Measurements from ENCODE around the gene USP9X.
"Not testable (repeated sequence)": the region's sequence is repeated elsewhere in the genome, so short reads cannot be mapped to it uniquely, and the experiment has no call there.

The USP9X gene

GRCh38 chrX:41084893-41085511, at the start of gene USP9X:
USP9X (plus strand) TSS chrX:41085445; CDS start chrX:41123629, 38,184 bp downstream.
- Mint-ChIP-seq H3K36me3 (ENCODE audit: low read depth) (peaks cover 6% of the 10 kb centered on the region), H3K9me3 (no peaks in the 10 kb centered on the region), H3K27ac (peak within 1 kb of the TSS; percentile 100), H3K27me3 (ENCODE audit: low read depth) (no peaks in the 10 kb centered on the region), H3K4me3 (peak within 1 kb of the TSS; percentile 91), H3K4me1 (ENCODE audit: low read depth) (peaks cover 19% of the 10 kb centered on the region)

- Mint-ChIP-seq H3K27me3 (ENCODE audit: low read depth) (no peaks in the 10 kb centered on the region), H3K27ac (no peak overlapping the region), H3K9me3 (no peaks in the 10 kb centered on the region), H3K36me3 (ENCODE audit: low read depth) (no peaks in the 10 kb centered on the region), H3K4me3 (no peak overlapping the region), H3K4me1 (ENCODE audit: low read depth) (no peaks in the 10 kb centered on the region)
Observed at GRCh38 chrX:41035582-41035981, 49.7 kb upstream of the USP9X start.

- Mint-ChIP-seq H3K27ac (no peak overlapping the region), H3K36me3 (ENCODE audit: low read depth) (no peaks in the 10 kb centered on the region), H3K27me3 (ENCODE audit: low read depth) (no peaks in the 10 kb centered on the region), H3K4me3 (no peak overlapping the region), H3K9me3 (no peaks in the 10 kb centered on the region), H3K4me1 (ENCODE audit: low read depth) (no peaks in the 10 kb centered on the region)
Observed at GRCh38 chrX:41036668-41037326, 48.4 kb upstream of the USP9X start.

- Mint-ChIP-seq H3K27me3 (ENCODE audit: low read depth) (no peaks in the 10 kb centered on the region), H3K4me1 (ENCODE audit: low read depth) (peaks cover 2% of the 10 kb centered on the region), H3K4me3 (no peak overlapping the region), H3K9me3 (no peaks in the 10 kb centered on the region), H3K36me3 (ENCODE audit: low read depth) (no peaks in the 10 kb centered on the region), H3K27ac (no peak overlapping the region)
Observed at GRCh38 chrX:41043196-41043595, 42.0 kb upstream of the USP9X start.

GRCh38 chrX:41043674-41044345, 41.4 kb upstream of the USP9X start:
- Mint-ChIP-seq H3K27me3 (ENCODE audit: low read depth) (no peaks in the 10 kb centered on the region), H3K27ac (no peak overlapping the region), H3K4me1 (ENCODE audit: low read depth) (peaks cover 2% of the 10 kb centered on the region), H3K9me3 (no peaks in the 10 kb centered on the region), H3K36me3 (ENCODE audit: low read depth) (no peaks in the 10 kb centered on the region), H3K4me3 (no peak overlapping the region)

- peaks cover 2% of the 10 kb centered on the region for H3K4me1 Mint-ChIP-seq (ENCODE audit: low read depth)
- no peaks in the 10 kb centered on the region for H3K27me3 Mint-ChIP-seq (ENCODE audit: low read depth)
- H3K4me3 Mint-ChIP-seq: no peak overlapping the region
- no peak overlapping the region for H3K27ac Mint-ChIP-seq
- H3K36me3 Mint-ChIP-seq (ENCODE audit: low read depth): no peaks in the 10 kb centered on the region
- H3K9me3 Mint-ChIP-seq: no peaks in the 10 kb centered on the region
Observed at GRCh38 chrX:41045960-41046567, 39.2 kb upstream of the USP9X start.

GRCh38 chrX:41047878-41048534, 37.2 kb upstream of the USP9X start:
- H3K27ac Mint-ChIP-seq: no peak overlapping the region
- no peaks in the 10 kb centered on the region for H3K36me3 Mint-ChIP-seq (ENCODE audit: low read depth)
- no peak overlapping the region for H3K4me3 Mint-ChIP-seq
- peaks cover 2% of the 10 kb centered on the region for H3K4me1 Mint-ChIP-seq (ENCODE audit: low read depth)
- no peaks in the 10 kb centered on the region for H3K27me3 Mint-ChIP-seq (ENCODE audit: low read depth)
- H3K9me3 Mint-ChIP-seq: no peaks in the 10 kb centered on the region

- Mint-ChIP-seq H3K9me3 (no peaks in the 10 kb centered on the region), H3K4me1 (ENCODE audit: low read depth) (peaks cover 2% of the 10 kb centered on the region), H3K27ac (no peak overlapping the region)
Observed at GRCh38 chrX:41050359-41050758, 34.9 kb upstream of the USP9X start.

GRCh38 chrX:41051288-41051687, 34.0 kb upstream of the USP9X start:
- Mint-ChIP-seq H3K36me3 (ENCODE audit: low read depth) (no peaks in the 10 kb centered on the region), H3K4me1 (ENCODE audit: low read depth) (peaks cover 2% of the 10 kb centered on the region), H3K27me3 (ENCODE audit: low read depth) (no peaks in the 10 kb centered on the region), H3K27ac (no peak overlapping the region), H3K4me3 (no peak overlapping the region), H3K9me3 (no peaks in the 10 kb centered on the region)

More at GRCh38 chrX:41050359-41050758, 34.9 kb upstream of the USP9X start:
- no peaks in the 10 kb centered on the region for H3K27me3 Mint-ChIP-seq (ENCODE audit: low read depth)
- H3K36me3 Mint-ChIP-seq (ENCODE audit: low read depth): no peaks in the 10 kb centered on the region
- no peak overlapping the region for H3K4me3 Mint-ChIP-seq

GRCh38 chrX:41055740-41056139, 29.5 kb upstream of the USP9X start:
- no peaks in the 10 kb centered on the region for H3K36me3 Mint-ChIP-seq (ENCODE audit: low read depth)
- H3K4me1 Mint-ChIP-seq (ENCODE audit: low read depth): no peaks in the 10 kb centered on the region
- no peaks in the 10 kb centered on the region for H3K9me3 Mint-ChIP-seq
- H3K4me3 Mint-ChIP-seq: no peak overlapping the region
- H3K27me3 Mint-ChIP-seq (ENCODE audit: low read depth): no peaks in the 10 kb centered on the region
- H3K27ac Mint-ChIP-seq: no peak overlapping the region

- H3K4me3 Mint-ChIP-seq; H3K27me3 Mint-ChIP-seq (ENCODE audit: low read depth); H3K27ac Mint-ChIP-seq; H3K9me3 Mint-ChIP-seq; H3K36me3 Mint-ChIP-seq (ENCODE audit: low read depth); H3K4me1 Mint-ChIP-seq (ENCODE audit: low read depth): not testable (repeated sequence)
Observed at GRCh38 chrX:41063276-41063675, 22.0 kb upstream of the USP9X start.

- Mint-ChIP-seq H3K27ac (no peak overlapping the region), H3K36me3 (ENCODE audit: low read depth) (no peaks in the 10 kb centered on the region)
Observed at GRCh38 chrX:41064018-41064417, 21.2 kb upstream of the USP9X start.

GRCh38 chrX:41066391-41066790, 18.9 kb upstream of the USP9X start:
- no peaks in the 10 kb centered on the region for H3K36me3 Mint-ChIP-seq (ENCODE audit: low read depth)
- H3K27me3 Mint-ChIP-seq (ENCODE audit: low read depth): peaks cover 4% of the 10 kb centered on the region
- H3K4me3 Mint-ChIP-seq: no peak overlapping the region
- no peaks in the 10 kb centered on the region for H3K9me3 Mint-ChIP-seq
- H3K27ac Mint-ChIP-seq: no peak overlapping the region
- no peaks in the 10 kb centered on the region for H3K4me1 Mint-ChIP-seq (ENCODE audit: low read depth)

More at GRCh38 chrX:41064018-41064417, 21.2 kb upstream of the USP9X start:
- H3K9me3 Mint-ChIP-seq: no peaks in the 10 kb centered on the region
- no peaks in the 10 kb centered on the region for H3K4me1 Mint-ChIP-seq (ENCODE audit: low read depth)
- no peak overlapping the region for H3K4me3 Mint-ChIP-seq
- no peaks in the 10 kb centered on the region for H3K27me3 Mint-ChIP-seq (ENCODE audit: low read depth)

- H3K4me1 Mint-ChIP-seq (ENCODE audit: low read depth): no peaks in the 10 kb centered on the region
- peaks cover 4% of the 10 kb centered on the region for H3K27me3 Mint-ChIP-seq (ENCODE audit: low read depth)
- H3K36me3 Mint-ChIP-seq (ENCODE audit: low read depth): no peaks in the 10 kb centered on the region
- no peak overlapping the region for H3K27ac Mint-ChIP-seq
- no peak overlapping the region for H3K4me3 Mint-ChIP-seq
- no peaks in the 10 kb centered on the region for H3K9me3 Mint-ChIP-seq
Observed at GRCh38 chrX:41066969-41067368, 18.3 kb upstream of the USP9X start.
